ENCODE results near the gene C2CD2L.

The C2CD2L gene

DNA sequence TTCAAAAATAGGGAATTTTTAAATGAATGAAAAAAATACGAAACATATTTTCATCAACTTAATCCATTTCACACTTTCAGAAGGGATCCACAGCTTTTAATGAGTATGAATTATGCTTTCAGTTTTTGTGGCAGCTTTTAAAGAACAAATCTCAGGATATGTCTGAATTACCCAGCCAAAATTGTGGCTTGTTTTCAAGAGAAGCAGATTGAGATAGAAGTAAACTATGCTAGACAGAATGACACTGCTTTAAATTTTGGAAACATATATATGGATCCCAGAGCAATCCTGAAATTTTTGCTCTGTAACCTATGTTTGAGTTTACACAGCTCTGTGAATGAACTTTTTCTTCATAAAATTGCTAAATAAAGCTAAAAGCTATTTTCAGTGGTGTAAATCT, 11.8 kb downstream of the C2CD2L start:
- no peak for DNase-seq (ENCODE audit: low read depth)
- TF ChIP-seq, protein P1, sequence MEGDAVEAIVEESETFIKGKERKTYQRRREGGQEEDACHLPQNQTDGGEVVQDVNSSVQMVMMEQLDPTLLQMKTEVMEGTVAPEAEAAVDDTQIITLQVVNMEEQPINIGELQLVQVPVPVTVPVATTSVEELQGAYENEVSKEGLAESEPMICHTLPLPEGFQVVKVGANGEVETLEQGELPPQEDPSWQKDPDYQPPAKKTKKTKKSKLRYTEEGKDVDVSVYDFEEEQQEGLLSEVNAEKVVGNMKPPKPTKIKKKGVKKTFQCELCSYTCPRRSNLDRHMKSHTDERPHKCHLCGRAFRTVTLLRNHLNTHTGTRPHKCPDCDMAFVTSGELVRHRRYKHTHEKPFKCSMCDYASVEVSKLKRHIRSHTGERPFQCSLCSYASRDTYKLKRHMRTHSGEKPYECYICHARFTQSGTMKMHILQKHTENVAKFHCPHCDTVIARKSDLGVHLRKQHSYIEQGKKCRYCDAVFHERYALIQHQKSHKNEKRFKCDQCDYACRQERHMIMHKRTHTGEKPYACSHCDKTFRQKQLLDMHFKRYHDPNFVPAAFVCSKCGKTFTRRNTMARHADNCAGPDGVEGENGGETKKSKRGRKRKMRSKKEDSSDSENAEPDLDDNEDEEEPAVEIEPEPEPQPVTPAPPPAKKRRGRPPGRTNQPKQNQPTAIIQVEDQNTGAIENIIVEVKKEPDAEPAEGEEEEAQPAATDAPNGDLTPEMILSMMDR (IDR thresholded peaks at IDR 0.05; ENCODE audit: low read depth, low read length, missing control alignments), result no peak
- H3K4me3 ChIP-seq (ENCODE audit: low read depth, low read length), result no peak overlapping the region
- in situ Hi-C loops (cut with HindIII; ENCODE audit: low sequenced_read_pairs), result loop anchor here (25.0 kb wide), 1 partner anchor 168 kb away; no protein-coding TSS in a partner anchor

DNA sequence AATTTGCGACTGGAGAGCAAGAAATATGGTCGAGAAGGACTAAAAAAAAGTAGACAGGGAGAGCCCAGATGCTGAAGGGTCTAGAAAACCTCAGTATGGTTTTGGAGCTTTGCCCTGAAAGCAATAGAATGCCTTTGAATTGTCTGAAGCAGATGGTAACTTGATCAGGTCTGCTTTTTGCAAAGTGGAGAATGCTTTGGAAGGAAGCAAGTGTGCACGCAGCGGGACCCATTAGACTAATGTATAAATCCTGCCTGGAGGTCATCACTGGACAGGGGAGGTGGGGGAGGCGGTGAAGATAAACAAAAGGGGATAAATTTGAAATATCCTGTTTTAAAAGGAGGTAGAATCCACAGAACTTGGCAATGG, 13.5 kb downstream of the C2CD2L start:
- in situ Hi-C loops (cut with HindIII; ENCODE audit: low sequenced_read_pairs), result loop anchor here (25.0 kb wide), 1 partner anchor 167 kb away; no protein-coding TSS in a partner anchor
- DNase-seq (ENCODE audit: low read depth), result peak; percentile 89
- peak overlapping the region; percentile 90 for H3K4me3 ChIP-seq (ENCODE audit: low read depth, low read length)
- TF ChIP-seq, protein P1 (IDR thresholded peaks at IDR 0.05; ENCODE audit: low read depth, low read length, missing control alignments), result no peak

DNA sequence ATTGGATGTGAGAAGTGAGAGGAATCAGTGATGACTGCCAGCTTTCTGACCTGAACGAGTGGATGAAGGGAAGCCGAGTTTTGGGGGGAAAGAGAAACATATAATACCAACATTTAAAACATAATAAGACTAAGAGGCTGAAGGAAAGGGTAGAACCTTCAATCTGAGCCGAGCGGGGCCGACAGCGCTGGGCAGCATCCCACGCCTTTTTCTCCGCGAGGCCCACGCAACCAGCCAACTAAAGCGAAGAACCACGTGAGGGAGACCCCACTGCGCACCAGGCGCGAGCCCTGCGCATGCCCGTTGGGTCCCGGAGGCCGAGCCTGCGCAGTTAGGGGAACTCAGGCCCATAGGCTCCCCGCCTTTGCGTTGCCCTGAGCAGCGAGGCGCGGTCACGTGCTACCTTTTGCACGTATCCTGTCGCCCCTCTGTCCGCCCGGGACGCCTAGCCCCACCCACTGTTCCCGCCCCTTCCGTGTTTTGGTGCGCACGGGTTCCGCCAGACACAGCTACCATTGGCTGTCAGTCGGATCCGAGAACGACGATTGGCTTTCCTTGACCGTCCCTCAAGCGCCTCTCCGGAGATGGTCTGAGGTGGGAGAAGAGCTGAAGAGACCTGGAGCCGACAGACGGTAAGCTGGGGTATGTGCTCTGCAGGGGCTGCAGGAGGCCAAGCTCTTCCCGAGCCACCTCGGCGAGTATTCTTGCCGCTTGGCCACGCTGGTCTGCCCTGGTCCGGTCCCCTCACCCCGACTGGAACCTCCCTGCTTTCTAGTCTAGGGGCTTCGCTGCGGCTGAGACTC, 14.1 kb downstream of the C2CD2L start, which contains the start of gene HINFP:
TSS of gene HINFP (plus strand) at position 573 of the 803 bp plus-strand sequence. CDS start 5,365 bp downstream, outside the sequence.
- in situ Hi-C loops (cut with HindIII; ENCODE audit: low sequenced_read_pairs), result loop anchor here (25.0 kb wide), 1 partner anchor 166 kb away; no protein-coding TSS in a partner anchor
- peak within 1 kb of the TSS; percentile 90 for H3K4me3 ChIP-seq (ENCODE audit: low read depth, low read length)
- peak; percentile 98 for DNase-seq (ENCODE audit: low read depth)
- TF ChIP-seq, protein P1 (IDR thresholded peaks at IDR 0.05; ENCODE audit: low read depth, low read length, missing control alignments), result no peak

DNA sequence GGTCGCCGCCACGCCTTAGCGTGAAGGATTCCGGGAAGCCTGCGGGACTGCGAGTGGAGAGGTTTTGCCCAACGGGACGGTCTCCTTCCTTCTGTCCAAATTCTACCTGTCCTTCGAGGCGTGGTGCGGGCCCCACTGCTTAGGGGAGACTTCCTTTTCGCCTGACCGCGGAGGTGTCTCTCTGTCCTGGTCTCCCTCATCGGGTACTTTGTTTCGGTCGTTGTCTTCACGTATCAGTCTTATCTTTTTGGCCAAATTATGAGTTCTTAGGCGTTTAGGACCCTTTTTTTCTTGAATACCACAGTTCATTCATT, 14.6 kb downstream of the C2CD2L start:
- TF ChIP-seq, protein P1 (IDR thresholded peaks at IDR 0.05; ENCODE audit: low read depth, low read length, missing control alignments), result no peak
- H3K4me3 ChIP-seq (ENCODE audit: low read depth, low read length), result peak overlapping the region; percentile 90
- DNase-seq (ENCODE audit: low read depth), result no peak
- in situ Hi-C loops (cut with HindIII; ENCODE audit: low sequenced_read_pairs), result loop anchor here (25.0 kb wide), 1 partner anchor 166 kb away; no protein-coding TSS in a partner anchor

DNA sequence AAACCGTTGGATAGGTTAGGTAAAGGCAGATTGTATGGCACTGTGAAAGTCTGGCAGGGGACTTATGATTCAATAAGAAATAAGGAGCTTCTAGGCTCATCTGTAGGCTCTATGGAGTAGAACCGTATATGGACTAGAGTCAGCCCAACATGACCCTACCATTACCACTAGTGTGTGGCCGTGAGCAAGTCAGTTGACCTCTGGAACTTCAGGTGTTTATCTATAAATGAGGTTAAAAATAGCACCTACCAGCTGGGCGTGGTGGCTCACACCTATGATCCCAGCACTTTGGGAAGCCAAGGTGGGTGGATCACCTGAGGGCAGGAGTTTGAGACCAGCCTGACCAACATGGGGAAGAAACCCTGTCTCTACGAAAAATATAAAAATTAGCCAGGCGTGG, 18.7 kb downstream of the C2CD2L start:
- no peak overlapping the region for H3K4me3 ChIP-seq (ENCODE audit: low read depth, low read length)
- TF ChIP-seq, protein P1 (IDR thresholded peaks at IDR 0.05; ENCODE audit: low read depth, low read length, missing control alignments), result no peak
- in situ Hi-C loops (cut with HindIII; ENCODE audit: low sequenced_read_pairs), result no loop called here
- DNase-seq (ENCODE audit: low read depth), result no peak

DNA sequence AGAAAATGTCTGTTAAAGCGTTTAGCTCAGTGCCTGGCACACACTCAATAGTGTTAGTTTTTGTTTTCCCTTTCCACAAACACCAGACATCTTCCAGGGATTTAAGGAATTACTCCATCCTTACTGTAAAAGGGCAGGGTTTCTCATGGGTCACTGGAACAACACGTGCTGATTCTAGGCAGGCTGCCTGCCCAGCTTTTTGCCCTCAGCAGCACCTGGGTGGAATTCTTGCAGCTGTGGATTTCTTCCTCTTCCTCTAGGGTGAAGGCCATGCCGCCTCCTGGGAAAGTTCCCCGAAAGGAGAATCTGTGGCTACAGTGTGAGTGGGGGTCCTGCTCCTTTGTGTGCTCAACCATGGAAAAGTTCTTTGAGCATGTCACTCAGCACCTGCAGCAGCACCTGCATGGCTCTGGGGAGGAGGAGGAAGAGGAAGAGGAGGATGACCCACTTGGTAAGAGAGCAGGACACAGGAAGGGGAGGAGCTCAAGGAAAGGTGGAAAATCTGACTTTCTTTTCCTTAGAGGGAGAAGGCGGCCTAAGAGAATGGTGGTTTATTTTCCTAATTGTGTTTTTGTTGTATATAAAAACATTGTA, 19.6 kb downstream of the C2CD2L start:
- TF ChIP-seq, protein P1 (IDR thresholded peaks at IDR 0.05; ENCODE audit: low read depth, low read length, missing control alignments), result no peak
- DNase-seq (ENCODE audit: low read depth), result no peak
- no peak overlapping the region for H3K4me3 ChIP-seq (ENCODE audit: low read depth, low read length)
- in situ Hi-C loops (cut with HindIII; ENCODE audit: low sequenced_read_pairs), result no loop called here
